Tibial artery (tissue), 4 donors: ENCODE measurements around the gene CAT.

Experiments used
- DNase-seq, 2 donors: peaks; one replicate each; pipeline ENCODE4 v3.0.0-alpha.2; 2019
- H3K27ac ChIP-seq, 2 donors: fragments of 200-600 bp; sonication (generic) in 1 of 2; 1 replicate in 1 of 2; 2 replicates in 1 of 2; pipeline ENCODE4 v1.5.1; 2018 to 2019; ENCODE audit warnings: mild to moderate bottlenecking in 1 of 2
- H3K27me3 ChIP-seq, 2 donors: fragments of 200-600 bp; sonication (generic) in 1 of 2; one replicate each; pipeline versions ENCODE4 v1.5.1 to v1.6.0; 2016 to 2019
- H3K36me3 ChIP-seq, 3 donors: fragments of 200-600 bp; sonication (generic) in 2 of 3; one replicate each; pipeline ENCODE4 v1.5.1; 2016 to 2019; ENCODE audit warnings: mild to moderate bottlenecking in 2 of 3
- H3K4me1 ChIP-seq, 4 donors: fragments of 200-600 bp; sonication (generic) in 2 of 4; 1 replicate in 3 of 4; 2 replicates in 1 of 4; pipeline ENCODE4 v1.5.1; 2016 to 2019
- H3K4me3 ChIP-seq, 2 donors: fragments of 200-600 bp; sonication (generic) in 1 of 2; 1 replicate in 1 of 2; 2 replicates in 1 of 2; pipeline ENCODE4 v1.5.1; 2018 to 2019; ENCODE audit warnings: mild to moderate bottlenecking in 2 of 2
- H3K9me3 ChIP-seq, 3 donors: fragments of 200-600 bp; sonication (generic) in 1 of 3; one replicate each; pipeline ENCODE4 v1.5.1; 2016 to 2019
- intact Hi-C: fragments of 100-400 bp; cut with DNase I; formaldehyde crosslinking; loops from one replicate; pipeline ENCODE4 v1.15.0; 2023; ENCODE audit warnings: low total_unique reads
- TF ChIP-seq, protein P1 (sequence below), 2 experiments: fragments of 200-600 bp in 1 of 2; fragments of 450-650 bp in 1 of 2; IDR thresholded peaks; one replicate each; pipeline ENCODE4 v1.5.1; 2017 to 2019; ENCODE audit warnings: antibody characterized with exemption in 2 of 2, mild to moderate bottlenecking in 1 of 2, moderate library complexity in 1 of 2

The CAT gene

DNA sequence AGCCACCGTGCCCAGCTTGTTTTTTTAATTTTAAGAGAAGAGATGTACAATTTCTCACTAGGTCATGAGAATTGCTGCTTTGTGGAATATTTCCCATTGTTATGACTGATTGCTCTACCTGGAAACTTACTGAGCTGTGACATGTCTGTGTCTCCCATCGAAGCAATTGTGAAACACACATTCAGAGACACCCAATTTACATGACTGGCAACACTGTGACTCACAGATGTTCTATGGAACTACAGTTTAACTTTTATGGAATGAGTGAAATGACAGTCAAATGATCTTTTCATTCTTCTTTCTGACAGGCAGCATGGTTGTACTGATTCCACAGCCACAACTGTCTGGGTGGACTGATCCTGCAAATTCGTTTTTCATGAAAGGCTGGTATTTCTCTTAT lies 42.6 kb downstream of the CAT start:
- H3K27me3 ChIP-seq, result peaks cover 0 to 3% of the 10 kb centered on the region in 2 donors
- intact Hi-C loops, result no loop called here
- H3K36me3 ChIP-seq, result no peaks in the 10 kb centered on the region
- no peak overlapping the region for H3K4me3 ChIP-seq
- TF ChIP-seq, protein P1, sequence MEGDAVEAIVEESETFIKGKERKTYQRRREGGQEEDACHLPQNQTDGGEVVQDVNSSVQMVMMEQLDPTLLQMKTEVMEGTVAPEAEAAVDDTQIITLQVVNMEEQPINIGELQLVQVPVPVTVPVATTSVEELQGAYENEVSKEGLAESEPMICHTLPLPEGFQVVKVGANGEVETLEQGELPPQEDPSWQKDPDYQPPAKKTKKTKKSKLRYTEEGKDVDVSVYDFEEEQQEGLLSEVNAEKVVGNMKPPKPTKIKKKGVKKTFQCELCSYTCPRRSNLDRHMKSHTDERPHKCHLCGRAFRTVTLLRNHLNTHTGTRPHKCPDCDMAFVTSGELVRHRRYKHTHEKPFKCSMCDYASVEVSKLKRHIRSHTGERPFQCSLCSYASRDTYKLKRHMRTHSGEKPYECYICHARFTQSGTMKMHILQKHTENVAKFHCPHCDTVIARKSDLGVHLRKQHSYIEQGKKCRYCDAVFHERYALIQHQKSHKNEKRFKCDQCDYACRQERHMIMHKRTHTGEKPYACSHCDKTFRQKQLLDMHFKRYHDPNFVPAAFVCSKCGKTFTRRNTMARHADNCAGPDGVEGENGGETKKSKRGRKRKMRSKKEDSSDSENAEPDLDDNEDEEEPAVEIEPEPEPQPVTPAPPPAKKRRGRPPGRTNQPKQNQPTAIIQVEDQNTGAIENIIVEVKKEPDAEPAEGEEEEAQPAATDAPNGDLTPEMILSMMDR (IDR thresholded peaks at IDR 0.05), result no peak
- DNase-seq, result no peak
- H3K27ac ChIP-seq, result no peak overlapping the region
- no peaks in the 10 kb centered on the region for H3K4me1 ChIP-seq
- H3K9me3 ChIP-seq, result no peaks in the 10 kb centered on the region

DNA sequence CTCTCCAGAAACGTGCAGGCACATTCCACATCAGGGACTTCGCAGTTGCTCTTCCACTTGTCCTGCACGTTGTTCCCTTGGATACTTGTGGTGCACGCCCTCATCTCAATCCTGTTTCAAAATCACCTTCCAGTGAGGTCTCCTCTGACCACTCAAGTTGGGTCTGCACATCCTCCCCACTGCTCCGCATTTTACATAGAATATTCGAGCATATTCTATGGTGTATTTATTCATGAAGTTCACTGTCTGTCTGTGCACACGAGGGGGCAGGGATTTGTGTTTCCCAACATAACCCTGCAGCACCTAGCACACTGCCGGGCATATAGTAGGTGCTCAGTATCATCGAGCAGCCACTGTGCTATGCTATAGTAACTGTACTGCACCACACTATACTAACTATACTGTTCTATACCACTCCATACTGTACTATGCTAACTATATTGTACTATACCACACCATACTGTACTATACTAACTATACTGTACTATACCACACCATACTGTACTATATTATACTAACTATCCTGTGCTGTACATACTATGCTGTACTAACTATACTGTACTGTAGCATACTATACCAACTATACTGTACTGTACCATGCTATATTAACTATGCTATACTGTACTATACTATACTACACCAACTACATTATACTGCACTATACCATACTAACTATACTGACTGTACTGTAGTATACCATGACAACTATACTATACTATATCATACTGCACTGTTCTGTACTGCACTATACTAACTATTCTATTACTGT lies 44.6 kb downstream of the CAT start:
- H3K4me1 ChIP-seq, result no peaks in the 10 kb centered on the region
- no peaks in the 10 kb centered on the region for H3K36me3 ChIP-seq
- peaks cover 0 to 3% of the 10 kb centered on the region in 2 donors for H3K27me3 ChIP-seq
- TF ChIP-seq, protein P1 (IDR thresholded peaks at IDR 0.05), result no peak
- H3K9me3 ChIP-seq, result no peaks in the 10 kb centered on the region
- no peak overlapping the region for H3K27ac ChIP-seq
- H3K4me3 ChIP-seq, result no peak overlapping the region
- DNase-seq, result no peak
- intact Hi-C loops, result no loop called here

DNA sequence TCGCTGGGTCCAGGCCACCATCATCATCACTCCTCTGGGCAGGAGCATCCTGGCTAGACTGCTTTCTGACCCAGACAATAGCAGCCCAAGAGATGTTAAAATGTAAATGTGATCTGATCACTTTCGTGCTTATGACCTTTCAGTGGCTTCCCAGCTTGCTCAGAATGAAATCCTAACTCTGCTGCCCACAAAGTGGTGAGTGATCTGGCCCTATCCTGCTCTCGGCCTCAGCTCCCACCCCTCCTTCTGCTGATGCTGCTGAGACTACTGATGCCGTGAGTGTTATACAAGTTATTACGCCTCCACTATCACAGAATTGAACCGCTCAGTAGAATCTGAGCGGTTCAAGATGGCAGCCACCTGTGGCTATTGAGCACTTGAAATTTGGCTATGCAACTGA lies 48.7 kb downstream of the CAT start:
- H3K27ac ChIP-seq, result no peak overlapping the region
- TF ChIP-seq, protein P1 (IDR thresholded peaks at IDR 0.05), result no peak

DNA sequence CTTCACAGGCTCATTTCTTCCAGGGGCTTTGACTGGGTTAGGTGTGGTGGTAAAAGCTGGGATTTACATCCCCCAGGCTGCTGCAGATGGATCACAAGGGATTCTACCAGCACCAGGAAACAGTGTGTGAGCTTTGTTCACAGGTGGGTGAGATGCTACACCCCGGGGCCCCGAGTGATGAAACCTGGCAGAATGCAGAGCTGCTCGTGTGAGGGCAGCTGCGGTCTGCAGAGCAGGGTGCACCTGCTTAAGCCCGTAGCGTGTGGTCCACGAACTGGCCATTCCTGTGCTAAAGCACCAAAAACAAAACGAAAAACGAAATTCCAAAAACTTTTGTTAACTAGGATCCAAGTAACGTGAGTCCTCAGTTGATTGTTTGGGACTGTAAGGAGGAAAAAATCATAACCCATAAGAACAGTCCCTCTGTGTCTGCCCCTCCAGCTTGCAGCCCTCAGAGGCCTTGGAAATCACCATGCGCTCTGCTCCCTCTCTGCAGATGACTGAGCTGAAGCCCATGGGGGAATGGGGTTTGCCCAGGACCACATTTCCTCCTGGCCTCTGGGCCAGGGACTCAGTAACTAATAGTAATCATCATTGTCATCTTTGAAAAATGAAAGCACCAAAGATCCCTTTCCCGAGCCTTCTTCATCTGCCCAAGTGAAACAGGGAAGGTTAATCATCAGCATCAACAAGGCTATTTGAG lies 50.3 kb downstream of the CAT start:
- H3K27me3 ChIP-seq, result peaks cover 0 to 8% of the 10 kb centered on the region in 2 donors
- H3K27ac ChIP-seq, result no peak overlapping the region
- H3K4me1 ChIP-seq, result no peaks in the 10 kb centered on the region
- no peaks in the 10 kb centered on the region for H3K9me3 ChIP-seq
- DNase-seq, result no peak
- no peak overlapping the region for H3K4me3 ChIP-seq
- TF ChIP-seq, protein P1 (IDR thresholded peaks at IDR 0.05), result no peak
- intact Hi-C loops, result no loop called here
- H3K36me3 ChIP-seq, result no peaks in the 10 kb centered on the region

More for the DNA sequence above, 48.7 kb downstream of the CAT start:
- no peaks in the 10 kb centered on the region for H3K4me1 ChIP-seq
- H3K4me3 ChIP-seq, result no peak overlapping the region
- H3K27me3 ChIP-seq, result peaks cover 0 to 3% of the 10 kb centered on the region in 2 donors
- H3K9me3 ChIP-seq, result no peaks in the 10 kb centered on the region
- no peaks in the 10 kb centered on the region for H3K36me3 ChIP-seq
- intact Hi-C loops, result no loop called here
- DNase-seq, result no peak

DNA sequence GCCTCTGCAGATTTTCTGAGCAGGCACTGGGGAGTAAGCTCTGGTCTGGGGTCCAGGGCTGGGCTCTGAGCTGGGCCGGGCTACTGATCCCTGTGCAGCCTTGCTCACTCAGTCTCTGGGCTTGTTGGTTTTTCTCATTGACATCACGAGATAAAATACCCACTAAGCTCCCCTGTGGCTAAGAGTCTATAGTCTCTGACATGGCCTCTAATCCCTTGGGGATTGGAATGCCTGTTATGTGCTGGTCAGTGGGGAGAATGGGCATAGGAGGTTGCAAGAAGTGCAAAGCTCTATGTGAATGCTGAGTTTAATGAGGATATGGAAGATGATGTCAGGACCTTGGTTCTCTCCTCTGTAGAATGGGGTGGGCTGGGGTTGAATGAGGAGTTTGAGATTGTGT lies 51.6 kb downstream of the CAT start:
- DNase-seq, result no peak
- H3K4me1 ChIP-seq, result no peaks in the 10 kb centered on the region
- intact Hi-C loops, result loop anchor here (5.0 kb wide), 1 partner anchor 318 kb away; no protein-coding TSS in a partner anchor
- H3K27ac ChIP-seq, result no peak overlapping the region
- H3K36me3 ChIP-seq, result no peaks in the 10 kb centered on the region
- TF ChIP-seq, protein P1 (IDR thresholded peaks at IDR 0.05), result no peak
- no peaks in the 10 kb centered on the region for H3K9me3 ChIP-seq
- no peak overlapping the region for H3K4me3 ChIP-seq
- H3K27me3 ChIP-seq, result peaks cover 0 to 11% of the 10 kb centered on the region in 2 donors
